ENCODE measurements around the gene TIAM1.

DNA sequence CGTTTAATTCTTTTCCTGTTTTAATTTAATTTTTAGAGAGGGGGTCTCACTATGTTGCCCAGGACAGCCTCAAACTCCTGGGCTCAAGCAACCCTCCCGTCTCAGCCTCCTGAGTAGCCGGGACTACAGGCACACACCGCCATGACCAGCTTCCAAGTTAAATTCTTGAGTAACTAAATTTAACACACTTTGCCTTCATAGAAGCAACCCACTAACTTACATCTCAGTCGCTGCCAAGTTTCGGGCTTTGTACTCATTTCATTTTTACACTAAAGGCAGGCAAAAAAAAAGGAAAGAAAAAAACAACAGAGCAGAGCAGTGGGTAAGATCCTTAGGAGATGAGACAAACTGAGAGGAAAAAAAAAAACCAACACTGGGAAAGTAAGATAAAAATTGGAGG lies 3.5 kb downstream of the TIAM1 start:
- no peak for TF ChIP-seq GATA2 (IDR thresholded peaks at IDR 0.05; ENCODE audit: low read depth, low read length)
- no peak for TF ChIP-seq GATA3 (IDR thresholded peaks at IDR 0.05; ENCODE audit: low read depth, low read length)

Measured in SH-SY5Y (cell line).